OCI-LY1 (cell line): ENCODE results near the gene CAMK2A.
"Not testable (repeated sequence)": the region's sequence is repeated elsewhere in the genome, so short reads cannot be mapped to it uniquely, and the experiment has no call there.

Experiments used
- H2AFZ ChIP-seq: fragments of 200-600 bp; sonication (generic), shearing (Covaris generic); 2 replicates; pipeline ENCODE4 v1.6.0; 2014; ENCODE audit warnings: antibody characterized with exemption, mild to moderate bottlenecking, low read length
- H3F3A ChIP-seq: fragments of 200-600 bp; sonication (generic), shearing (Covaris generic); 2 replicates; pipeline ENCODE4 v1.6.0; 2014; ENCODE audit warnings: mild to moderate bottlenecking, antibody characterized with exemption, low read length, moderate library complexity; ENCODE audit not compliant: insufficient read depth
- H3K27ac ChIP-seq: fragments of 200-600 bp; sonication (generic); 2 replicates; pipeline ENCODE4 v1.5.1; 2014; ENCODE audit warnings: low read length, mixed run types, mild to moderate bottlenecking, low read depth; ENCODE audit not compliant: poor library complexity, severe bottlenecking
- H3K27me3 ChIP-seq: fragments of 200-600 bp; sonication (generic); 2 replicates; pipeline ENCODE4 v1.6.0; 2014; ENCODE audit warnings: antibody characterized with exemption, mild to moderate bottlenecking, low read length, moderate library complexity; ENCODE audit not compliant: insufficient read depth
- H3K36me3 ChIP-seq: fragments of 200-600 bp; sonication (generic); 2 replicates; pipeline ENCODE4 v1.6.1; 2014; ENCODE audit warnings: mild to moderate bottlenecking, antibody characterized with exemption, low read length, moderate library complexity, mixed read lengths; ENCODE audit not compliant: insufficient read depth
- H3K4me1 ChIP-seq: fragments of 200-600 bp; sonication (generic); 2 replicates; pipeline ENCODE4 v1.5.1; 2014; ENCODE audit warnings: mild to moderate bottlenecking, low read length, moderate library complexity; ENCODE audit not compliant: insufficient read depth, severe bottlenecking
- H3K4me2 ChIP-seq: fragments of 200-600 bp; sonication (generic), shearing (Covaris generic); 2 replicates; pipeline ENCODE4 v1.6.1; 2014; ENCODE audit warnings: low read length
- H3K4me3 ChIP-seq: fragments of 200-600 bp; sonication (generic); 2 replicates; pipeline ENCODE4 v1.5.1; 2014; ENCODE audit warnings: low read length, low read depth, mild to moderate bottlenecking, mixed read lengths; ENCODE audit not compliant: poor library complexity, severe bottlenecking
- H3K79me2 ChIP-seq: fragments of 200-600 bp; shearing (Covaris generic); 2 replicates; pipeline ENCODE4 v1.6.1; 2016; ENCODE audit warnings: mixed run types, low read length, mixed read lengths; ENCODE audit not compliant: insufficient read depth
- H3K9ac ChIP-seq: fragments of 200-600 bp; sonication (generic), shearing (Covaris generic); 2 replicates; pipeline ENCODE4 v1.6.1; 2014; ENCODE audit warnings: mild to moderate bottlenecking, low read length, mixed read lengths
- H3K9me2 ChIP-seq: fragments of 200-600 bp; sonication (generic), shearing (Covaris generic); 2 replicates; pipeline ENCODE4 v1.6.1; 2014; ENCODE audit warnings: low read depth, mild to moderate bottlenecking, low read length, mixed read lengths
- H3K9me3 ChIP-seq: fragments of 200-600 bp; shearing (Covaris generic); 2 replicates; pipeline ENCODE4 v1.6.1; 2014; ENCODE audit warnings: low read length, mixed read lengths
- H4K20me1 ChIP-seq: fragments of 200-600 bp; sonication (generic), shearing (Covaris generic); 2 replicates; pipeline ENCODE4 v1.6.0; 2016; ENCODE audit warnings: mild to moderate bottlenecking, low read length; ENCODE audit not compliant: insufficient read depth
- CTCF ChIP-seq: fragments of 200-600 bp; sonication (generic), shearing (Covaris generic); IDR thresholded peaks from 2 replicates; pipeline ENCODE4 v1.5.1; 2017; ENCODE audit warnings: mild to moderate bottlenecking, antibody characterized with exemption, low read length, moderate library complexity, mixed read lengths
- EZH2 ChIP-seq: fragments of 200-600 bp; sonication (generic), shearing (Covaris generic); IDR thresholded peaks from 2 replicates; pipeline ENCODE4 v1.8.0; 2017; ENCODE audit warnings: borderline replicate concordance, mixed run types, mild to moderate bottlenecking, antibody characterized with exemption, low read length, moderate library complexity, mixed read lengths

Gene CAMK2A

GRCh38 chr5:150235500-150235854 lies 54.1 kb downstream of the CAMK2A start:
- Histone ChIP-seq H3K9me3 (no peaks in the 10 kb centered on the region), H3K4me2 (no peak overlapping the region), H3K79me2 (no peaks in the 10 kb centered on the region), H3K4me3 (no peak overlapping the region), H4K20me1 (no peaks in the 10 kb centered on the region), H3K27me3 (no peaks in the 10 kb centered on the region), H3K9me2 (no peaks in the 10 kb centered on the region), H2AFZ (no peak overlapping the region), H3K36me3 (no peaks in the 10 kb centered on the region), H3K27ac (no peak overlapping the region), H3F3A (no peaks in the 10 kb centered on the region), H3K9ac (no peak overlapping the region), H3K4me1 (no peaks in the 10 kb centered on the region)
- TF ChIP-seq EZH2, result no peak
- no peak for TF ChIP-seq CTCF

GRCh38 chr5:150234576-150235499 lies 54.7 kb downstream of the CAMK2A start:
- Histone ChIP-seq H3K9me2 (no peaks in the 10 kb centered on the region), H3K4me1 (no peaks in the 10 kb centered on the region), H4K20me1 (no peaks in the 10 kb centered on the region), H3K79me2 (no peaks in the 10 kb centered on the region), H3K27ac (no peak overlapping the region), H2AFZ (no peak overlapping the region), H3K27me3 (no peaks in the 10 kb centered on the region), H3F3A (no peaks in the 10 kb centered on the region), H3K36me3 (no peaks in the 10 kb centered on the region), H3K4me3 (no peak overlapping the region), H3K9ac (no peak overlapping the region), H3K9me3 (no peaks in the 10 kb centered on the region), H3K4me2 (no peak overlapping the region)
- TF ChIP-seq EZH2, result no peak
- TF ChIP-seq CTCF, result no peak

GRCh38 chr5:150233706-150234105 lies 55.9 kb downstream of the CAMK2A start:
- not testable (repeated sequence) for H3F3A ChIP-seq, H3K79me2 ChIP-seq, H3K27me3 ChIP-seq, H3K27ac ChIP-seq, H3K9me2 ChIP-seq, H2AFZ ChIP-seq, H3K4me1 ChIP-seq, H3K36me3 ChIP-seq, H3K4me2 ChIP-seq, H3K9ac ChIP-seq, H3K4me3 ChIP-seq, H4K20me1 ChIP-seq, H3K9me3 ChIP-seq

GRCh38 chr5:150230842-150231241 lies 58.7 kb downstream of the CAMK2A start:
- TF ChIP-seq EZH2, result no peak
- no peak for TF ChIP-seq CTCF
- Histone ChIP-seq H3K4me1 (no peaks in the 10 kb centered on the region), H3K4me2 (no peak overlapping the region), H2AFZ (no peak overlapping the region), H3K79me2 (no peaks in the 10 kb centered on the region), H3K9me3 (no peaks in the 10 kb centered on the region), H3K4me3 (no peak overlapping the region), H3K36me3 (no peaks in the 10 kb centered on the region), H3F3A (no peaks in the 10 kb centered on the region), H3K27ac (no peak overlapping the region), H4K20me1 (no peaks in the 10 kb centered on the region), H3K9ac (no peak overlapping the region), H3K27me3 (0 out of 2 replicates have a peak, but pooled peaks cover 7% of the 10 kb centered on the region), H3K9me2 (no peaks in the 10 kb centered on the region)
